Right kidney (tissue), 1 donor: Measurements from ENCODE around the gene SRSF8.

Experiments used
- DNase-seq: peaks from one replicate; pipeline ENCODE4 v3.0.0-alpha.2; 2016

The SRSF8 gene

DNA sequence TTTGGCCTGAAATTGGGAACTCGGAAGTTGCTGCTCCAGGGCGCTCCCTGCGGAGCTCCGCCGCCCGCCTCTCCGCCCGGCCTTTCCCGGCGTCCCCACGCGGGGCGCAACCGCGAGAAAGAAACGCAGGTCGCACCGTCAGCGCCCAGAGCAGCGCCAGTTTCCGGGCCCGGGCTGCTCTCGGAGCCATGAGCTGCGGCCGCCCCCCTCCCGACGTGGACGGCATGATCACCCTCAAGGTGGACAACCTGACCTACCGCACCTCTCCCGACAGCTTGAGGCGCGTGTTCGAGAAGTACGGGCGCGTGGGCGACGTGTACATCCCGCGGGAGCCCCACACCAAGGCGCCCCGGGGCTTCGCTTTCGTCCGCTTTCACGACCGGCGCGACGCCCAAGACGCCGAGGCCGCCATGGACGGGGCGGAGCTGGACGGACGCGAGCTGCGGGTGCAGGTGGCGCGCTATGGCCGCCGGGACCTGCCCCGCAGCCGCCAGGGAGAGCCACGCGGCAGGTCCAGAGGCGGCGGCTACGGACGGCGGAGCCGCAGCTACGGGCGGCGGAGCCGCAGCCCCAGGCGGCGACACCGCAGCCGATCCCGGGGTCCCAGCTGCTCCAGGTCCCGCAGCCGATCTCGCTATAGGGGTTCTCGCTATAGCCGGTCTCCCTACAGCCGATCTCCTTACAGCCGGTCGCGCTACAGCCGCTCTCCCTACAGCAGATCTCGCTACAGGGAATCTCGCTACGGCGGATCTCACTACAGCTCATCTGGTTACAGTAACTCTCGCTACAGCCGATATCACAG, 521 bp downstream of the SRSF8 start:
- peak; percentile 99 for DNase-seq

- no peak for DNase-seq
These were observed 1.1 kb downstream of the SRSF8 start for GRCh38 chr11:95067841-95068219.

GRCh38 chr11:95068549-95068948, 1.8 kb downstream of the SRSF8 start:
- DNase-seq, result peak; percentile 65

- DNase-seq, result no peak
These were observed 3.8 kb downstream of the SRSF8 start for GRCh38 chr11:95070471-95070870.

DNA sequence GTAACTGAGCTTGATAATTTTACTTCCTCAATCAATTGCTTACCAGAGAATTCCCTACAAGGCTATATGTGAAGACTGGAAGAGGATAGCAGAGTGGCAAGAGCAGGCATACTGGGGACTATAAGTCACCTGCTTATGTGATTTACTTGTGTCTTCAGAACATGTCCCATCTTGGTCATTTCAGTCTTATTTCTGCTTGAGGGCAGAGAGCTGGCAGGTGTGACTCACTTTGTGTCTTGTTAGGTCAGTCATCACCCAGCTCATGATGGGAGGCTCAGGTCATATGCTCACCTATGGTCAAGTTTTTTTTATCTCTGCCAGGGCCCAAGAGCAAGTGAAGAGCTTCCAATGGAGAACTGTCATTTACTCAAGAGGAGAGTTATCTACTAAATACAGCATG, 6.2 kb downstream of the SRSF8 start:
- no peak for DNase-seq

- DNase-seq, result no peak
These were observed 8.3 kb downstream of the SRSF8 start for GRCh38 chr11:95074792-95075563.

DNA sequence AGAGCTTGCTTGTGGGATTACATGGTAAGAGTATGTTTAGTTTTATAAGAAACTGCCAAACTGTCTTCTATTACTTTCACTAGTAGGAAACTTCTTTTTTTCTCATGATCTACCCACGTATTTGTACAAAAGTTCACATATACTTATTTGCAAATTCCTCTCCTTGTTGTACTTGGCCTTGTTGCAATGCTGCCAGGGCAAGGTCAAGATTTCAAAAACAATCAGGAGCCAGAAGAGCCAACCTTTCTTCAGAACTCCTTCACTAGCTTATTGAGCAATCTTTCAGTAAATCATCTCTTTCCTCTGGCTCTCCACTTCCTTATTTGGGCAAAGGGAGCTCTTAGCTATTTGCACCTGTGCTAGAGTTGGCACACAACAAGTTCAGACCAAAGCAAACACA, 9.7 kb downstream of the SRSF8 start:
- no peak for DNase-seq

DNA sequence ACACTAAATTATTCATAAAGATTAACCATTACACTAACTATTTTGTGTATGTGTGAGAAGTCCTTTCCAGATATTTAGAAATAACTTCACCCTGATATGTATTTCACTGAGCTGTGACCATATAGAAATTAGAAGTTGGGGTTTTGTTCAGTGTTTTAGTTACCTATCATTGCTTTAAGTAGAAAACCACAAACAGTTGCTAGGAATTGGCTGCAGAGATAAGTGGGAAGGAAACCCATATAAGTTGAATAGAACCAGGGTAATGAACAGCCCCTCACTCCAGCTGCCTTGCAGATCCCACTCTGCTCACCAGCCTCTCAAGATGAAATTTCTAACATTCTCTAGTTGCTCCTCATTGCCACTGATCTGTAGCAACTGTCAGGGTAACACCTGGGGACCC, 10.3 kb downstream of the SRSF8 start:
- no peak for DNase-seq

DNA sequence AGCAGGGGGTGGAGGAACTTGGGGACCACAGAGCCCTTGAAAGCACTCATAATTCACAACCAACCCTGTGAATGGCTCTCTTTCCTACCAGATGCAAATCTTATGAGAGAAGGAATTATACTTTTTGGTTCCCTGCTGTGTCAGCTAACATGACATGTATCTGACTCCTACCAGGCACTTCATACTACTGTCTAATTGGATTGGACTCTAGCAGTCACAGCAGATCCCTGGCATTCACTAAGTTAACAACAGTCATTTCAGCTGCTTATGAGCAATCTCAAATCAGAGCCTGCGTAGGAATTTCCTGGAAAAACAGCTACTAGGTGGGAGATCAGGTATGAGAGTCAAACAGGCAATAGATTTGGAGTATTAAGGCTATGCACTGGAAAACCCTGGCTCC, 11.8 kb downstream of the SRSF8 start:
- no peak for DNase-seq

- DNase-seq, result no peak
These were observed 14.3 kb downstream of the SRSF8 start for GRCh38 chr11:95081010-95081409.

GRCh38 chr11:95081412-95081811, 14.7 kb downstream of the SRSF8 start:
- no peak for DNase-seq

DNA sequence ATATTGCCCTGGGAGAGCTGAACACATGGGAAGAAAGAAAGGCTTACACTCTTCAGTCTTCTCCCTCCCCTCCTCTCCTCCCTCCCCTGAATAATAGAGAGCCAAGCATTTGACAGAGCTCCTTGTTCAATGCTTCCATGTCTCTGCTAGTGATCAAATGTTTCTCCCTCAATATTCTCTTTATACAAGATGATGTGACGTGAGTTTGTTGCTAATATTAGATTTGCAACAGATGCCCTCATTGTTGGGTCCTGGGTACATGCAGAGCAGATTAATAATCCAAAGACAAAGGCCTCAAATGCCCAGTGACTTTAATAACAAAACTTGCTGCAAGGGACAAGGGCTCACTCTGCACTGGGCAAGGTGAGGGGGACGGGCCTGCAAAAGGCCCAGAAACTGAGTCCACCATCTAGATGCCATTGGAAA, 15.9 kb downstream of the SRSF8 start:
- DNase-seq, result no peak

- no peak for DNase-seq
These were observed 17.8 kb downstream of the SRSF8 start for GRCh38 chr11:95084509-95084908.

- DNase-seq, result no peak
These were observed 18.5 kb downstream of the SRSF8 start for GRCh38 chr11:95085117-95085816.

GRCh38 chr11:95086151-95086550, 19.4 kb downstream of the SRSF8 start:
- no peak for DNase-seq

DNA sequence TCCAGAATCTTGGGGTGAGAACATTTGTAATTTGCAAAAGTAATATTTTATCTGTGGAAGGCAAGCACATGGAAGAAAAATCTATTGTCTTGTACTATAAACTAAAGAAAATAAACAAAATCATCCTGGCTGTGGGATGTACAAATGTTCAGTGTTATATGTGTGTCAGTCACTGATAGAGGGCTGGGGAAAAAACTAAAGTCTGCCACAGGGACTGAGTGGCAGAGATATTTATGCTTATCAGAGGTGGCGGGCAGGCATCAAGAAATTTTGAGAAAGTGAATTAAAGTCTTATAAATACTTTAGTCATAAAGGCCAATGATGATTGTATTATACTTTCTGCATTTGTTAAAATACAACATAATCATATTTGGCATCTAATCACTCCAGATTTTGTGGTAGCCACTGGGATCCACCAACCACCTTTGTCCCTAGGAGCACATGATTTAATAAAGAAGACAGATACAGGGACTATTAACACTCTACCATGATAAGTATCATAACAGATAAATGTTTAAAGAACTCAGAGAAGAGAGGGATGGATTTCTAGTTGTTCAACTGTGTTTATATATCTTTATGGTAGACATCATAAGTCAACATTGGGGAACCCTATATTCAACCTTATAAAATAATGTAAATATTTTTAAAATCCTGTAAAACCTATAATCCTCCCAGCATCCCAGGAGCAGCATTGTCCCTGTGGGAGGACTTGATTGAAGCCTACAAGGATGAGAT, 20.3 kb downstream of the SRSF8 start:
- no peak for DNase-seq

DNA sequence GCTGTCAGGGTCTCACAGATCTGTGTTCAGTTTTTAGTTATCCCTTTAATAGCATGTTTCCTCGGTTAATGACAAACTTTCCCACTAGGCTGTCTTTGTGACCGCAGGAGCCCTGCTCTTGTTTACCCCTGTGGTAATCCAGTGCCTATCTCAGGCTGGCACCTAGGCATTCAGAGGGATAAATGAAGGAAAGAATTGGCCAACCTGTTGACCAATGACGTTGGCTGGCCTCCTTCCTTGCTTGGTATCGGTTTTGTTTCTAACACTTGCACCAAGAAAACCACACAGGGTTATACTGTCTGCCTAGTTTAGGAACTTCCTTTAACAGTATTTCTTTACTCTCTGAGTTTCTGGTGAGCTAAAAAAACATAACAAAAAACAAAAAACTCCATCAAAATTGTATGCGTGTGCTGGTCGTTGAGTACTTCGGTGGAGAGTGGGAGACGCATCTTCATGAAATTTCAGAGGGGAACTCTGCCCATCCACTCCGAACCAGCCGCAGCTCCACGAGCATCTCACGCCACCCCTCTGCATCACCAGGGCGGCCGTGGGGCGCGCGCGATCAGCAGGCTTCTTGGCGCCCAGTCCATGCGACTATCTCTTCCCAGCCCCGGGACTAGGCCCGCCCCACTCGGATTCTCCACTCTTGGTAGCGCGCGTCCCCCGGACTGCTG, 22.4 kb downstream of the SRSF8 start:
- DNase-seq, result peak; percentile 92

DNA sequence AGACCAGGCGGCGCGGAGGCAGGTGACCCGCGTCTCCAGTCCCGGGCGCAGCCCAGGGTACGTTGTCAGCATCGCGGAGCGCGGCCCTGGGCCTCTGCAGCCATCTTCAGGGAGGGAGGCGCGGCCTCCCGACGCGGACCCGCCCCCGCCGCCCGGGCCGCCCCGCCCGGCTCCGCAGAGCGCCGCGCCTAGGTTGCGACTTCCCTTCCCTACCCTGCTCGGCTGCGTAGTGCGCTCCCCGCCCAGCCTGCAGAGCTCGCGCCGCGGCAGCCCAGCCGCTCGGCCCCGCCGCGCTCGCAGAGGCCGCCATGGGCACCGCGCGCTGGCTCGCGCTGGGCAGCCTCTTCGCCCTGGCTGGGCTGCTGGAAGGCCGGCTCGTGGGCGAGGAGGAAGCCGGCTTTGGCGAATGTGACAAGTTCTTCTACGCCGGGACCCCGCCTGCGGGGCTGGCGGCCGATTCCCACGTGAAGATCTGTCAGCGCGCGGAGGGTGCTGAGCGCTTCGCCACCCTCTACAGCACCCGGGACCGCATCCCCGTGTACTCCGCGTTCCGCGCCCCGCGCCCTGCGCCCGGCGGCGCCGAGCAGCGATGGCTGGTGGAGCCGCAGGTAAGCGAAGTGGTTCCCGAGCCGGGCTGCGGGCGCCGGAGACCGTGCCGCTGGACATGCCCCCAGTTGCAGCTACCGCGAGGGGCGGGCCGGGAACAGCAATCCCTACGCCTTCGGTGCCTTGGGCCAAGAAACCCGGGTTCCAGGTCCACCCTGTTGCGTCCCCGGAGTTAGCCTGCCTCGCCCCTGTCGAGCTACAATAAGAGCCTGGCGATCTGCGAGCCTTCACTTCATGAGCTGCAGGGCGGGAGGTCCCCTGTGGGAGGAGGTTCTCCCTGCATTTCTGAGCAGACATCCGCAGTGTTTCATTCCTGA, 23.2 kb downstream of the SRSF8 start, which contains the start of gene ENDOD1:
ENDOD1 (plus strand) TSS at position 227 of the 923 bp plus-strand sequence; CDS start at position 309, 82 bp downstream.
- DNase-seq, result peak; percentile 96

DNA sequence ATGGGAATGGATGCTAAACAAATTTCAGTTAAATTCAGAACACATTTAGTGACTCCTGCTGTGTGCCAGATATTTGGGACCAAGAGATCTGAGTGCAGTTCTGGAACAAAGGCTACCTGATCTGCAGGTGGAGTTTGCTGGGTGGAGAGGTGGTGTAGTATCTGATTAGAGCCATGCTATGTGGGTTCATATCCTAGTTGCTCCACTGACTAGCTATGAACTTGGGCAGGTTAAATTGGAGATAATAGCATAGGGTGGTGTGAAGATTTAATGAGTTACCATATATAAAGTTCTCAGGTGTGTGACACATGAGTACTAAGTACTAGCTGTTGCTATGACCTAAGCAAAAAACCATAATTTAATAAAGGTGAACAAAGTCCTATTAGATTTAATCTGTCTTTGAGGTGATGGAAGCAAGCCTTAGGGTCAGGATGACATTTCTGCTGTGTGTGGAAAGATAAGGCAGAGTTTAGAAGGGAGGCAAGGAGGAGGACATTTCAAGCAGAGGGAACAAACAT, 25.0 kb downstream of the SRSF8 start:
- DNase-seq, result no peak
